ENCODE data around the gene LENG8.

GRCh38 chr19:54451997-54452396 is 3.0 kb downstream of the LENG8 start:
- TF ChIP-seq TAF1 (IDR thresholded peaks at IDR 0.05; ENCODE audit: borderline replicate concordance, low read depth, low read length) = no peak
- no peak for TF ChIP-seq POLR2AphosphoS5 (IDR thresholded peaks at IDR 0.05; ENCODE audit: low read depth, low read length)
- TF ChIP-seq POLR2A (IDR thresholded peaks at IDR 0.05; ENCODE audit: low read depth, low read length) = no peak
